Measurements from ENCODE around the gene A3GALT2. TPM values are rescaled to one million over a fixed set of nuclear protein-coding genes. Genes with fewer than 3 reads are reported as not detected.

Gene A3GALT2
- total RNA-seq, 1 donor from 2014 or later: 0.71 TPM

GRCh38 chr1:33322870-33323585 is 2.1 kb upstream of the A3GALT2 start:
- Mint-ChIP-seq H3K4me3 (ENCODE audit: unreplicated experiment) (no peak overlapping the region), H3K27ac (ENCODE audit: unreplicated experiment) (no peak overlapping the region), H3K9me3 (ENCODE audit: unreplicated experiment) (peaks cover 15% of the 10 kb centered on the region), H3K27me3 (ENCODE audit: unreplicated experiment) (peaks cover 8% of the 10 kb centered on the region), H3K4me1 (ENCODE audit: low read depth, unreplicated experiment) (peaks cover 25% of the 10 kb centered on the region), H3K36me3 (ENCODE audit: unreplicated experiment) (no peaks in the 10 kb centered on the region)
- no peak for DNase-seq
- no peak for TF ChIP-seq CTCF (IDR thresholded peaks at IDR 0.05; ENCODE audit: partially characterized antibody, unreplicated experiment)

- no peak overlapping the region for H3K27ac Mint-ChIP-seq (ENCODE audit: unreplicated experiment)
- peaks cover 15% of the 10 kb centered on the region for H3K9me3 Mint-ChIP-seq (ENCODE audit: unreplicated experiment)
- DNase-seq: no peak
- no peaks in the 10 kb centered on the region for H3K36me3 Mint-ChIP-seq (ENCODE audit: unreplicated experiment)
- peaks cover 29% of the 10 kb centered on the region for H3K4me1 Mint-ChIP-seq (ENCODE audit: low read depth, unreplicated experiment)
- H3K27me3 Mint-ChIP-seq (ENCODE audit: unreplicated experiment): peaks cover 8% of the 10 kb centered on the region
- no peak for TF ChIP-seq CTCF (IDR thresholded peaks at IDR 0.05; ENCODE audit: partially characterized antibody, unreplicated experiment)
- no peak overlapping the region for H3K4me3 Mint-ChIP-seq (ENCODE audit: unreplicated experiment)
These were observed 1.2 kb upstream of the A3GALT2 start for GRCh38 chr1:33322109-33322508.

GRCh38 chr1:33321178-33321577 is 280 bp upstream of the A3GALT2 start:
- no peak overlapping the region for H3K4me3 Mint-ChIP-seq (ENCODE audit: unreplicated experiment)
- no peak for TF ChIP-seq CTCF (IDR thresholded peaks at IDR 0.05; ENCODE audit: partially characterized antibody, unreplicated experiment)
- no peak for DNase-seq
- no peak overlapping the region for H3K27ac Mint-ChIP-seq (ENCODE audit: unreplicated experiment)
- H3K27me3 Mint-ChIP-seq (ENCODE audit: unreplicated experiment): peaks cover 8% of the 10 kb centered on the region
- H3K4me1 Mint-ChIP-seq (ENCODE audit: low read depth, unreplicated experiment): peaks cover 29% of the 10 kb centered on the region
- H3K9me3 Mint-ChIP-seq (ENCODE audit: unreplicated experiment): peaks cover 19% of the 10 kb centered on the region
- H3K36me3 Mint-ChIP-seq (ENCODE audit: unreplicated experiment): no peaks in the 10 kb centered on the region

- Mint-ChIP-seq H3K9me3 (ENCODE audit: unreplicated experiment) (peaks cover 19% of the 10 kb centered on the region), H3K4me3 (ENCODE audit: unreplicated experiment) (no peak overlapping the region), H3K36me3 (ENCODE audit: unreplicated experiment) (no peaks in the 10 kb centered on the region), H3K4me1 (ENCODE audit: low read depth, unreplicated experiment) (peaks cover 26% of the 10 kb centered on the region), H3K27ac (ENCODE audit: unreplicated experiment) (no peak overlapping the region), H3K27me3 (ENCODE audit: unreplicated experiment) (peaks cover 5% of the 10 kb centered on the region)
- no peak for TF ChIP-seq CTCF (IDR thresholded peaks at IDR 0.05; ENCODE audit: partially characterized antibody, unreplicated experiment)
- no peak for DNase-seq
These were observed 814 bp downstream of the A3GALT2 start for GRCh38 chr1:33319949-33320618.

Data from glutamatergic neuron (in vitro differentiated cells).